Spleen (tissue), 7 donors: ENCODE measurements around the gene APP.

Experiments used
- POLR2A ChIP-seq, 3 donors: fragments of 450-650 bp; IDR thresholded peaks; one replicate each; pipeline ENCODE4 v1.5.1; 2017; ENCODE audit warnings: antibody characterized with exemption in 3 of 3, mild to moderate bottlenecking in 1 of 3
- POLR2AphosphoS5 ChIP-seq, 3 donors: sonication (generic); formaldehyde crosslinking; IDR thresholded peaks; one replicate each; pipeline ENCODE4 v1.5.1; 2017; ENCODE audit warnings: antibody characterized with exemption in 3 of 3
- TF ChIP-seq, protein P1 (sequence below), 11 experiments: fragments of 200-600 bp in 7 of 11; fragments of 450-650 bp in 4 of 11; sonication (generic) in 4 of 11; IDR thresholded peaks in 8 of 11; conservative IDR thresholded peaks in 3 of 11; 1 replicate in 7 of 11; 2 replicates in 4 of 11; pipeline versions ENCODE4 v1.4.0 to v1.8.0; 2016 to 2021; ENCODE audit warnings: antibody characterized with exemption in 11 of 11, inconsistent platforms in 4 of 11, mild to moderate bottlenecking in 1 of 11
- donor health status: DM: no; HTN: no; CAD: no; lungs with moderate emphysema.
- donor health status: DM: no; HTN: no; CAD: no.
- donor health status: DM: no; HTN: no; CAD: no.

DNA sequence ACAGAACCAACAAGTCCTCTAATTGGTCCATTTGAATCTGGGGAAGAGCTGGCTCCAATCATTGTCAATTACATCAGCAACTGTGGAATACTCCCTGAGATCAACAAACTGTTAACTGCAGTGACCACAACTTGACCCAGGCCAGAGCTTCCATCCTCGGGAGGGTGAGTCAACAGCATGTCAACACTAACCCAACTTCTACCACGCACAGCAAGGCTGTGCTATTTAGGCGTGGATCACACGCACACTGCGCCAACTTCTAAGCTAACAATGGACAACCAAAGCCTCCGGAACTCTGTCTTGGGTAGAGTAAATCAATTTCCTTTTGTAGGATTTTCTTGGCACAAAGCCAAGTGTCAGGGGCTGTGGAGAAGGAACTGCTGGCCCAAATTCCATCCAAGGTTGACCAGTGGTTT is 30.4 kb downstream of the APP start:
- TF ChIP-seq, protein P1, sequence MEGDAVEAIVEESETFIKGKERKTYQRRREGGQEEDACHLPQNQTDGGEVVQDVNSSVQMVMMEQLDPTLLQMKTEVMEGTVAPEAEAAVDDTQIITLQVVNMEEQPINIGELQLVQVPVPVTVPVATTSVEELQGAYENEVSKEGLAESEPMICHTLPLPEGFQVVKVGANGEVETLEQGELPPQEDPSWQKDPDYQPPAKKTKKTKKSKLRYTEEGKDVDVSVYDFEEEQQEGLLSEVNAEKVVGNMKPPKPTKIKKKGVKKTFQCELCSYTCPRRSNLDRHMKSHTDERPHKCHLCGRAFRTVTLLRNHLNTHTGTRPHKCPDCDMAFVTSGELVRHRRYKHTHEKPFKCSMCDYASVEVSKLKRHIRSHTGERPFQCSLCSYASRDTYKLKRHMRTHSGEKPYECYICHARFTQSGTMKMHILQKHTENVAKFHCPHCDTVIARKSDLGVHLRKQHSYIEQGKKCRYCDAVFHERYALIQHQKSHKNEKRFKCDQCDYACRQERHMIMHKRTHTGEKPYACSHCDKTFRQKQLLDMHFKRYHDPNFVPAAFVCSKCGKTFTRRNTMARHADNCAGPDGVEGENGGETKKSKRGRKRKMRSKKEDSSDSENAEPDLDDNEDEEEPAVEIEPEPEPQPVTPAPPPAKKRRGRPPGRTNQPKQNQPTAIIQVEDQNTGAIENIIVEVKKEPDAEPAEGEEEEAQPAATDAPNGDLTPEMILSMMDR (IDR thresholded peaks at IDR 0.05 in 8 of 11, conservative IDR thresholded peaks at IDR 0.05 in 3 of 11): no peak
- TF ChIP-seq POLR2A (IDR thresholded peaks at IDR 0.05): no peak
- peak in 1 of 3 donors; percentile 35 for TF ChIP-seq POLR2AphosphoS5 (IDR thresholded peaks at IDR 0.05)
